ENCODE results near the gene KCNV2. TPM values are rescaled to one million over a fixed set of nuclear protein-coding genes. Genes with fewer than 3 reads are reported as not detected.

Gene KCNV2
- total RNA-seq, 1 donor from 2014 or later = not detected

- DNase-seq (ENCODE audit: extremely low read depth, low read depth, low spot score) = no peak
These were observed 41.0 kb downstream of the KCNV2 start for GRCh38 chr9:2758162-2758897.

GRCh38 chr9:2758898-2759510, 41.7 kb downstream of the KCNV2 start:
- no peak for DNase-seq (ENCODE audit: extremely low read depth, low read depth, low spot score)

GRCh38 chr9:2761424-2761823, 44.1 kb downstream of the KCNV2 start:
- DNase-seq (ENCODE audit: extremely low read depth, low read depth, low spot score) = no peak

GRCh38 chr9:2764353-2764752, 47.0 kb downstream of the KCNV2 start:
- no peak for DNase-seq (ENCODE audit: extremely low read depth, low read depth, low spot score)

- DNase-seq (ENCODE audit: extremely low read depth, low read depth, low spot score) = no peak
These were observed 48.1 kb downstream of the KCNV2 start for GRCh38 chr9:2765250-2765880.

- DNase-seq (ENCODE audit: extremely low read depth, low read depth, low spot score) = no peak
These were observed 50.7 kb downstream of the KCNV2 start for GRCh38 chr9:2767800-2768677.

- no peak for DNase-seq (ENCODE audit: extremely low read depth, low read depth, low spot score)
These were observed 53.8 kb downstream of the KCNV2 start for GRCh38 chr9:2771087-2771486.

GRCh38 chr9:2771661-2772060, 54.4 kb downstream of the KCNV2 start:
- no peak for DNase-seq (ENCODE audit: extremely low read depth, low read depth, low spot score)

- no peak for DNase-seq (ENCODE audit: extremely low read depth, low read depth, low spot score)
These were observed 60.1 kb downstream of the KCNV2 start for GRCh38 chr9:2777454-2777853.

GRCh38 chr9:2778816-2779215, 61.5 kb downstream of the KCNV2 start:
- DNase-seq (ENCODE audit: extremely low read depth, low read depth, low spot score) = no peak

Other genes starting within 250 kb of the KCNV2 start
- 18.0 and 33.3 TPM in 2 replicates for gene VLDLR, start 95.7 kb upstream of the KCNV2 start, total RNA-seq
- gene PUM3, start 126.6 kb downstream of the KCNV2 start, total RNA-seq = 32.6 and 35.6 TPM in 2 replicates

All from glomerular endothelial cell (primary cell).